Sigmoid colon (tissue), 4 donors: Measurements from ENCODE around the gene SSB.

Experiments
- POLR2A ChIP-seq, 2 donors: fragments of 450-650 bp; IDR thresholded peaks; one replicate each; pipeline ENCODE4 v1.6.1; 2016; ENCODE audit warnings: antibody characterized with exemption in 2 of 2, mild to moderate bottlenecking in 2 of 2, moderate library complexity in 2 of 2
- POLR2AphosphoS5 ChIP-seq, 4 donors: sonication (generic); formaldehyde crosslinking; IDR thresholded peaks; one replicate each; pipeline ENCODE4 v1.6.1; 2017; ENCODE audit warnings: antibody characterized with exemption in 4 of 4
- TF ChIP-seq, protein P1 (sequence below), 4 experiments: fragments of 450-650 bp in 3 of 4; fragments of 200-600 bp in 1 of 4; IDR thresholded peaks; one replicate each; pipeline ENCODE4 v1.5.1; 2016 to 2019; ENCODE audit warnings: antibody characterized with exemption in 4 of 4, mild to moderate bottlenecking in 3 of 4, moderate library complexity in 2 of 4

DNA sequence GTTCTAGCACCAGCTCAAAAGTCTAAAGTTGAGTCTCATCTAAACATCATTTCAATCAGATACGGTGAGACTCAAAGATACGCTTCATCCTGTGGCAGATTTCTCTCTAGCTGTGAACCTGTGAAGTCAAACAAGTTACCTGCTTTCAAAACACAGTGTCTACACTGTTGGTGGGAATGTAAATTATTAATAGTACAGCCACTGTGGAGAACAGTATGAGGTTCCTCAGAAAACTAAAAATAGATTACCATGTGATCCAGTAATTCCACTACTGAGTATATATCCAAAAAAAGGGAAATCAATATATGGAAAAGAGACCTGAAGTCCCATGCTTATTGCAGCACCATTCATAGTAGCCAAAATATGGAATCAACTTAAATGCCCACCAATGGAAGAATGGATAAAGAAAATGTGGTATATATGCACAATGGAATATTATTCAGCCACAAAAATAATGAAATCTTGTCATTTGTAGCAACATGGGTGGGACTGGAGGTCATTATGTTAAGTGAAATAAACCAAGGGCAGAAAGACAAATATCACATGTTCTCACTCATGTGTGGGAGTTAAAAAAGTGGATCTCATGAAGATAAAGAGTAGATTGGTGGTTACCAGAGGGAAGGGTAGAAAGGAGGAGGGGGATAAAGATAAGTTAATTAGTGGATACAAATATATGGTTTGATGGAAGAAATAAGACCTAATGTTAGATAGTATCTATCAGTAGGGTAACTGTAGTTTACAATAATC lies 40.2 kb downstream of the SSB start:
- TF ChIP-seq, protein P1, sequence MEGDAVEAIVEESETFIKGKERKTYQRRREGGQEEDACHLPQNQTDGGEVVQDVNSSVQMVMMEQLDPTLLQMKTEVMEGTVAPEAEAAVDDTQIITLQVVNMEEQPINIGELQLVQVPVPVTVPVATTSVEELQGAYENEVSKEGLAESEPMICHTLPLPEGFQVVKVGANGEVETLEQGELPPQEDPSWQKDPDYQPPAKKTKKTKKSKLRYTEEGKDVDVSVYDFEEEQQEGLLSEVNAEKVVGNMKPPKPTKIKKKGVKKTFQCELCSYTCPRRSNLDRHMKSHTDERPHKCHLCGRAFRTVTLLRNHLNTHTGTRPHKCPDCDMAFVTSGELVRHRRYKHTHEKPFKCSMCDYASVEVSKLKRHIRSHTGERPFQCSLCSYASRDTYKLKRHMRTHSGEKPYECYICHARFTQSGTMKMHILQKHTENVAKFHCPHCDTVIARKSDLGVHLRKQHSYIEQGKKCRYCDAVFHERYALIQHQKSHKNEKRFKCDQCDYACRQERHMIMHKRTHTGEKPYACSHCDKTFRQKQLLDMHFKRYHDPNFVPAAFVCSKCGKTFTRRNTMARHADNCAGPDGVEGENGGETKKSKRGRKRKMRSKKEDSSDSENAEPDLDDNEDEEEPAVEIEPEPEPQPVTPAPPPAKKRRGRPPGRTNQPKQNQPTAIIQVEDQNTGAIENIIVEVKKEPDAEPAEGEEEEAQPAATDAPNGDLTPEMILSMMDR (IDR thresholded peaks at IDR 0.05): no peak
- TF ChIP-seq POLR2AphosphoS5 (IDR thresholded peaks at IDR 0.05): no peak
- no peak for TF ChIP-seq POLR2A (IDR thresholded peaks at IDR 0.05)
